Fibroblast of skin of scalp (primary cell): ENCODE data around the gene YIF1A.
"Not testable (repeated sequence)": the region's sequence is repeated elsewhere in the genome, so short reads cannot be mapped to it uniquely, and the experiment has no call there.

Experiments used
- DNase-seq: peaks from one replicate; pipeline ENCODE4 v3.0.0-alpha.2; 2013

Gene YIF1A

DNA sequence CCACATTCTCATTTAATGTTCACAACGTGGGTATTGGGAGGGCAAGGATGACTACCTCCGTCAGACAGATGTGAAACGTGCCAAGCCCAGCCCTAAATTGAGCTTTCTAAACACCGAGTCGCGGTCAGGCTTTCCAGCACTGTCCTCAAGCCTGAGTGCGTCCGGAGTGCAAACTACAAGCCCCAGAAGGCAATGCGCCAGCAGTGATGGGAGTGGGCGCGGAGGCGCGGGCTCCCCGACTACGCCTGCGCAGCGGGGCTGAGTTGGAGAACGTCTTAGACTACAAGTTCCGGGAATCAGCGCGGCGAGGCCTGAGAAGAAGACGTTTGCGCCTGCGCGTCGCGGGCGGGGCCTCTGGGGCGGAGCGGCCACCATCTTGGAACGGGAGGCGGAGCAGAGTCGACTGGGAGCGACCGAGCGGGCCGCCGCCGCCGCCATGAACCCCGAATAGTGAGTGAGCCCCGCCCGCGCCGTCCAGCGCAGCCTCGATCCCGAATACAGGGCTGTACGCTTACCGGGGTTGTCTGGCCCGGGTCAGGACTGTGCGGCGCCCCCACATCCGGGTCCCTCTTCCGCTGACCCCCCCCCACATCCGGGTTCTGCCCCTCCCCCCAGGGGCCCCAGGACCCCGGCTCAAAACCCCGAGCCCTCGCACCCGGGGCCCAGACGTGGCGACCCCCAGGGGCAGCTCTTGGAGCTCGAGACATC lies 20.5 kb downstream of the YIF1A start, which contains the start of gene RAB1B:
Gene RAB1B (plus strand): TSS at position 396 of the 708 bp plus-strand sequence. CDS start 41 bp downstream, at position 437.
- DNase-seq, result peak; percentile 100

DNA sequence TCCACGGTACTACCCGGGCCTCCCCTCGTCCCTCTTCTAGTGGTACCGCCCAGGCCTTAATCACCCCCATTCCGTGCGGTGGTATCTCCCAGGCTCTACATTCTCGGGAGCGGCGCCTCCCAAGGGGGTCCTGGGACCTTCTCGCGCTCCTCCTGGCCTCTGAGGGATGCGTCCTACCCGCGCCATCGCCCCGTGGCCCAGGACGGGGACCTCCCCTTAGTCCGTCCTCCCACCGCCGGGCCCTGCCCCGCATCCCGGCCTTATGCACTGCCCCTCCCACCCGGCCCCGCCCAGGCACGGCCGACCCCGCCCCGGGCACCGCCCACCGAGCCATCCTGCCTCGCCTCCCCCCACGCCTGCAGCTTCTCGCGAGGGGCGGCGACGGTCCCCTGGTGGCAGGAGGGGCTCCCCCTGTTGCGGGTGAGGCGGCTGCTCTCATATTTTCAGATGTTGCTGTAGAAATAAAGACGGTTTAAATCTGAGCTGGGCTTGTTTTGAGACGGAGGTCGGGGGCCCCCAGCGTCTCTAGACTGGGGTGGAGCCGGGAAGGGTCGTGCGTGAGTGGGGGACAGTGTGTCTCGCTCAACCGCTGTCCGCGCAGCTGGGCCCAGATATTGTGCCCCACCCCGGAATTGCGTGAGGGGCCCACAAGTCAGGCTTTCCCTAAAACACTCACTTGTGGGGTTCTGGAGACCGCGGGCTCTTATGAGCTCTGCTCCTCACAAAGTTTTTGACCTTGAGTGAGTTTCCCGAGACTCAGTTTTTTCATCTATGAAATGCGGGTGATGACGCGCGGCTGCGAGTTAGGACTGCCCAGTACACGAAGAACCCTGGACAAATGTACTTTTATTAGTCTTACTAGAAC lies 21.3 kb downstream of the YIF1A start:
- peak; percentile 91 for DNase-seq

DNA sequence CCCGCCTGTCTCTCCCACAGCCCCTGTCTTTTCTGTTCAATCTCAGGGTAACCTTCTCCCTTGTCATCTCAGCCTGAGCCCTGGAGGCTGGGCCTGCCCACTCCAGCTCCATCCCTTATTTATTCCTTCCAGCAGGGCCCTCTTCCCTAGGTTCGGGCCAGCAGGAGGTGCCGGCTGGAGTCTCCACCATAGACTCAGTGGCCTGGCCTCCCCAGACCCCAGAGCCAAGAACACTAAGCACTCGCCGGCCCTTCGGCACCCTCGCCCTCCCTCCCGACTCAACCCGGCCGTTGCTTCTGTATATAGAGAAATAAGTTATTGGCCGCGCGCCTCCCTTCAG lies 21.9 kb downstream of the YIF1A start:
- DNase-seq, result no peak

- DNase-seq, result no peak
Observed at GRCh38 chr11:66266378-66267038, 22.4 kb downstream of the YIF1A start.

GRCh38 chr11:66265531-66266377 lies 23.2 kb downstream of the YIF1A start:
- DNase-seq, result no peak

- DNase-seq, result no peak
Observed at GRCh38 chr11:66264914-66265313, 24.0 kb downstream of the YIF1A start.

GRCh38 chr11:66264383-66264782 lies 24.6 kb downstream of the YIF1A start:
- no peak for DNase-seq

- no peak for DNase-seq
Observed at GRCh38 chr11:66263785-66264184, 25.2 kb downstream of the YIF1A start.

GRCh38 chr11:66263231-66263630 lies 25.7 kb downstream of the YIF1A start:
- DNase-seq, result no peak

DNA sequence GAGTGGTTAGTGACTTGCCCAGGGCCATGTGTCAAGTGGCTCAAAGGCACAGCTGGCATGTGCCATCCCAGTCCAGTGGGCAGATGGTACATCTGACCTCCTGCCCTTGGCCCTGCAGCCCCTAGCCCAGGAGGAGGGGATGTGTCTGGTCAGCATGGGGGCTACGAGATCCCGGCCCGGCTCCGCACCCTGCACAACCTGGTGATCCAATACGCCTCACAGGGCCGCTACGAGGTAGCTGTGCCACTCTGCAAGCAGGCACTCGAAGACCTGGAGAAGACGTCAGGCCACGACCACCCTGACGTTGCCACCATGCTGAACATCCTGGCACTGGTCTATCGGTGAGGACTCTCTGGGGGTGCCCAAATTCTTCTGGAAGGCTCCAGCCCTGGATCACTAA lies 26.2 kb downstream of the YIF1A start:
- no peak for DNase-seq

DNA sequence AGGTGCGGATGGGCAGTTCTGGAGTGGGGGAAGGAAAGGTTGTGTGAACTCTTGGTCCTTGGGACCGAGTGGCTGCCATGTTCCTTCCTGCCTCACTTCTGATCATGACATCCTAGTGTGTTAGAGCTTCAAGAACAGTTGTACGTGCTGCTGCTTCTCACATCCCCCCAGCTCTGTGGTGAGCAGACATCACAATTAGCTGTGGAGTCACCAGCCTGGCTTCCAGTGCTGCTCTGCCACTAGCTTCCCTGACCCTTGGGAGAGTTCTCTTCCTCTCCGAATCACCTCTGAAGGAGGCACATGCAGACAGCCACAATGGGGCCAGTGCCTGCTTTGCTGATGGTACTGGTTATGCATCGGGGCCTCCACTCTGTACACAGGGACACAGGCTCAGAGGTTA lies 26.8 kb downstream of the YIF1A start:
- DNase-seq, result no peak

DNA sequence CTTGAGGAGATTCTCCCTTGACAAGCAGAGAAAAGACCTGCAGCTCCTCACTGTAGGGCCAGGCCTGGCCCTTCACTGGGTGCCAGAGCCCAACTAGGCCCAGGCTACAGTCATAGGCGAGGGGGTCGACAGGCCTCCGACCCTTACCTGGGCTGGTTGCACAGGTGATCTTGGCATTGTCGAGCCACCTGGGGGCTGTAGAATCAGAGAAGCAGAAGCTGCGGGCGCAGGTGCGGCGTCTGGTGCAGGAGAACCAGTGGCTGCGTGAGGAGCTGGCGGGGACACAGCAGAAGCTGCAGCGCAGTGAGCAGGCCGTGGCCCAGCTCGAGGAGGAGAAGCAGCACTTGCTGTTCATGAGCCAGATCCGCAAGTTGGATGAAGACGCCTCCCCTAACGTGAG lies 27.4 kb downstream of the YIF1A start:
- no peak for DNase-seq

- DNase-seq, result no peak
Observed at GRCh38 chr11:66259956-66260355, 29.0 kb downstream of the YIF1A start.

GRCh38 chr11:66259225-66259624 lies 29.7 kb downstream of the YIF1A start:
- no peak for DNase-seq

DNA sequence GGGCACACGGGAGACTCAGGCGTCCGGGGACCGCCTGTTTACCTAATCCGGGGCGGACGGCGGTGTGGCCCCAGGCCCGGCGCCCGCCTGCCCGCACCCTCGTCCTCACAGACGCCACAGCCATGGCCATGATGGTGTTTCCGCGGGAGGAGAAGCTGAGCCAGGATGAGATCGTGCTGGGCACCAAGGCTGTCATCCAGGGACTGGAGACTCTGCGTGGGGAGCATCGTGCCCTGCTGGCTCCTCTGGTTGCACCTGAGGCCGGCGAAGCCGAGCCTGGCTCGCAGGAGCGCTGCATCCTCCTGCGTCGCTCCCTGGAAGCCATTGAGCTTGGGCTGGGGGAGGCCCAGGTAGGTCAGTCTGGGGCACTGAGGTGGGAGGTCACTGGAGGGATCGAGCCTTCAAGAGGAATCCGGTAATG lies 30.5 kb downstream of the YIF1A start:
- DNase-seq, result no peak

- not testable (repeated sequence) for DNase-seq
Observed at GRCh38 chr11:66253081-66253480, 35.9 kb downstream of the YIF1A start.

GRCh38 chr11:66251809-66252208 lies 37.1 kb downstream of the YIF1A start:
- no peak for DNase-seq

- no peak for DNase-seq
Observed at GRCh38 chr11:66248903-66249302, 40.0 kb downstream of the YIF1A start.

DNA sequence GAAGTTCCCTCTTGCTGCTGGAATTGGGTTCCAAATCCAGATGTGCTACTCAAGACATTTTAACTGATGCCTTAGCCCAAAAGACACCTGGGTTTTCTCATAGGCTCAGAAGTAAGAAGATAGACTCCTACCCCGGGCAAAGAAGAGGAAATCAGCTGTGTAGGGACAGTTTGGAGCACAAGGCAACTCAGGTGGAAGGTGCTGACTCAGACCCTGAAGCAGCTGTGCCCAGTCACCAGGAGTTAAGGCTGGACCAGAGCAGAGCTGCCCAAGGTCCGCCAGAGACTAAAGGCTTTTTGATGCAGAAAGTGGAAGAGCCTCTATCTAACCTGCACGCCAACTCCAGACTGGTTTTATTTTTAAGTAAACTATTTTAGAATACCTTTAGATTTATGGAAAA lies 41.1 kb downstream of the YIF1A start:
- no peak for DNase-seq

- DNase-seq, result no peak
Observed at GRCh38 chr11:66247295-66247694, 41.6 kb downstream of the YIF1A start.

GRCh38 chr11:66243782-66244535 lies 45.0 kb downstream of the YIF1A start:
- no peak for DNase-seq
